RWPE2 (cell line): ENCODE measurements around the gene PGLYRP4.

Experiments used
- ATAC-seq: fragments of 200-7000 bp; cut with Tn5 transposase; 3 replicates; pipeline ENCODE4 v1.9.1; 2021; ENCODE audit warnings: low read depth
- DNase-seq: peaks from one replicate; pipeline ENCODE4 v3.0.0-alpha.2; 2020; ENCODE audit warnings: low spot score
- H3K27ac ChIP-seq: fragments of 450-650 bp; 2 replicates; pipeline ENCODE4 v1.5.1; 2017; ENCODE audit warnings: mild to moderate bottlenecking; ENCODE audit not compliant: poor library complexity, severe bottlenecking
- H3K27me3 ChIP-seq: fragments of 250-450 bp; sonication (Bioruptor Pico); 2 replicates; pipeline ENCODE4 v1.5.1; 2021; ENCODE audit warnings: mild to moderate bottlenecking, moderate library complexity; ENCODE audit not compliant: insufficient read depth, poor library complexity, severe bottlenecking
- H3K36me3 ChIP-seq: fragments of 250-450 bp; sonication (Bioruptor Pico); 2 replicates; pipeline ENCODE4 v1.5.1; 2020; ENCODE audit warnings: low read depth, mild to moderate bottlenecking, moderate library complexity
- H3K4me1 ChIP-seq: fragments of 250-450 bp; sonication (Bioruptor Pico); 2 replicates; pipeline ENCODE4 v1.5.1; 2021; ENCODE audit warnings: mild to moderate bottlenecking, moderate library complexity; ENCODE audit not compliant: insufficient read depth, poor library complexity, severe bottlenecking
- H3K4me3 ChIP-seq: fragments of 250-450 bp; sonication (Bioruptor Pico); 2 replicates; pipeline ENCODE4 v1.5.1; 2021; ENCODE audit warnings: mild to moderate bottlenecking, moderate library complexity; ENCODE audit not compliant: severe bottlenecking
- H3K9me3 ChIP-seq: fragments of 250-450 bp; sonication (Bioruptor Pico); 2 replicates; pipeline ENCODE4 v1.5.1; 2021; ENCODE audit warnings: mild to moderate bottlenecking, moderate library complexity; ENCODE audit not compliant: severe bottlenecking
- CTCF ChIP-seq: fragments of 450-650 bp; IDR thresholded peaks from one replicate; pipeline ENCODE4 v1.5.1; 2017; ENCODE audit warnings: mild to moderate bottlenecking, moderate library complexity; ENCODE audit not compliant: poor library complexity, severe bottlenecking

PGLYRP4 gene

GRCh38 chr1:153293480-153293775 is 55.2 kb downstream of the PGLYRP4 start:
- no peak overlapping the region for H3K4me3 ChIP-seq
- TF ChIP-seq CTCF: no peak
- ATAC-seq (no peak), DNase-seq (no peak)
- H3K4me1 ChIP-seq: no peaks in the 10 kb centered on the region
- H3K27ac ChIP-seq: no peak overlapping the region
- H3K9me3 ChIP-seq: no peaks in the 10 kb centered on the region
- H3K27me3 ChIP-seq: no peaks in the 10 kb centered on the region
- H3K36me3 ChIP-seq: no peaks in the 10 kb centered on the region

- Histone ChIP-seq H3K4me1 (no peaks in the 10 kb centered on the region), H3K9me3 (no peaks in the 10 kb centered on the region), H3K36me3 (no peaks in the 10 kb centered on the region), H3K27me3 (no peaks in the 10 kb centered on the region), H3K27ac (no peak overlapping the region), H3K4me3 (no peak overlapping the region)
- ATAC-seq: no peak
- DNase-seq: no peak
- TF ChIP-seq CTCF: no peak
Measured at GRCh38 chr1:153292740-153293479, 55.7 kb downstream of the PGLYRP4 start.

GRCh38 chr1:153292185-153292584 is 56.5 kb downstream of the PGLYRP4 start:
- no peaks in the 10 kb centered on the region for H3K36me3 ChIP-seq
- no peaks in the 10 kb centered on the region for H3K27me3 ChIP-seq
- no peaks in the 10 kb centered on the region for H3K9me3 ChIP-seq
- ATAC-seq (no peak), DNase-seq (no peak)
- no peak overlapping the region for H3K27ac ChIP-seq
- no peaks in the 10 kb centered on the region for H3K4me1 ChIP-seq
- TF ChIP-seq CTCF: no peak
- no peak overlapping the region for H3K4me3 ChIP-seq

- H3K4me1 ChIP-seq: no peaks in the 10 kb centered on the region
- no peaks in the 10 kb centered on the region for H3K9me3 ChIP-seq
- no peak for DNase-seq
- no peak overlapping the region for H3K4me3 ChIP-seq
- no peak for ATAC-seq
- H3K27ac ChIP-seq: no peak overlapping the region
- no peak for TF ChIP-seq CTCF
- H3K36me3 ChIP-seq: no peaks in the 10 kb centered on the region
- H3K27me3 ChIP-seq: no peaks in the 10 kb centered on the region
Measured at GRCh38 chr1:153291514-153291913, 57.1 kb downstream of the PGLYRP4 start.

GRCh38 chr1:153288634-153289275 is 59.9 kb downstream of the PGLYRP4 start:
- Histone ChIP-seq H3K36me3 (no peaks in the 10 kb centered on the region), H3K9me3 (no peaks in the 10 kb centered on the region), H3K27ac (no peak overlapping the region), H3K4me3 (no peak overlapping the region), H3K27me3 (no peaks in the 10 kb centered on the region), H3K4me1 (no peaks in the 10 kb centered on the region)
- DNase-seq (no peak), ATAC-seq (peak; percentile 91)
- TF ChIP-seq CTCF: peak; percentile 63
